ENCODE results near the gene ABLIM1. TPM values are rescaled to one million over a fixed set of nuclear protein-coding genes. Genes with fewer than 3 reads are reported as not detected.

Gene ABLIM1
- total and polyA plus RNA-seq, 2 of the 13 experiments (the other 11 are each of a cell fraction or from before 2014, with no cell fraction given) = 59.4 to 92.7 TPM

GRCh38 chr10:114506871-114507385, 151.1 kb downstream of the ABLIM1 start (continued):
- TF ChIP-seq ZNF343 (CRISPR knock-in tag; IDR thresholded peaks at IDR 0.05) = no peak
- TF ChIP-seq ZNF543 (CRISPR knock-in tag; IDR thresholded peaks at IDR 0.05) = no peak
- TF ChIP-seq ZNF280D (CRISPR knock-in tag; IDR thresholded peaks at IDR 0.05) = no peak

- H3K27ac ChIP-seq (ENCODE audit: extremely low read length, insufficient read depth, low read length) = peak overlapping the region; percentile 16
- peak; percentile 67 for DNase-seq (ENCODE audit: low spot score)
- POLR2A ChIA-PET = no interaction called here
- H4K20me1 ChIP-seq (ENCODE audit: insufficient read depth, low read length) = peaks cover 6% of the 10 kb centered on the region; the same call in 1 of the 2 replicates
- H3K27me3 ChIP-seq (ENCODE audit: control insufficient read depth in 1 of 2, insufficient read depth in 2 of 2, low read length in 2 of 2) = no peaks in the 10 kb centered on the region
- H2AFZ ChIP-seq (ENCODE audit: low read length) = no peak overlapping the region
- intact Hi-C loops (cut with micrococcal nuclease; ENCODE audit: unreplicated experiment) (loop anchor here (5.0 kb wide), 1 partner anchor 33 kb away; no protein-coding TSS in a partner anchor), in situ Hi-C loops (cut with HindIII; ENCODE audit: extremely low pct_ligation_motif_present, low pct_unique_long_range_greater_than_20kb) (no loop called here)
- peak; percentile 73 for FAIRE-seq
- peaks cover 68% of the 10 kb centered on the region for H3K4me1 ChIP-seq (ENCODE audit: insufficient read depth, low read length)
- H3K36me3 ChIP-seq (replicated peaks in 1 of 2; ENCODE audit: control insufficient read depth in 1 of 2, insufficient read depth in 2 of 2, low read length in 2 of 2) = 0 out of 5 replicates have a peak, but pooled peaks cover 0 to 8% of the 10 kb centered on the region in 2 experiments
- 18% methylated on average over 3 of the region's 3 CpGs for WGBS (ENCODE audit: low lambda C conversion rate)
- H3K4me3 ChIP-seq (replicated peaks in 1 of 3; ENCODE audit: insufficient read depth in 1 of 3, low read depth in 2 of 3, low read length in 3 of 3) = no peak overlapping the region
- peak overlapping the region; percentile 19; the same call in 1 of the 2 replicates for H3K4me2 ChIP-seq (ENCODE audit: low read depth, low read length)
- peaks cover 95% of the 10 kb centered on the region for H3K79me2 ChIP-seq (ENCODE audit: insufficient read depth, low read length)
- no peaks in the 10 kb centered on the region for H3K9me3 ChIP-seq (ENCODE audit: low read length)
- peak; percentile 71 for ATAC-seq
- CTCF ChIA-PET (ENCODE audit: low intra/inter-chr PET ratio, low total read pairs) = no interaction called here
- H3K9ac ChIP-seq (ENCODE audit: insufficient read depth, low read depth, low read length) = no peak overlapping the region
- no TSS peak for BruUV-seq (replicated peaks)
- TF ChIP-seq ZNF430 (CRISPR knock-in tag; IDR thresholded peaks at IDR 0.05) (no peak), HDAC1 (CRISPR knock-in tag; IDR thresholded peaks at IDR 0.05) (no peak), ZBTB40 (IDR thresholded peaks at IDR 0.05) (no peak), ZBTB40 (CRISPR knock-in tag; IDR thresholded peaks at IDR 0.05) (no peak), MAFG (CRISPR knock-in tag; IDR thresholded peaks at IDR 0.05) (no peak)
These were observed 153.1 kb downstream of the ABLIM1 start for GRCh38 chr10:114504769-114505579.

Measured in HepG2 (cell line).